AG04450 (cell line): ENCODE results near the gene CCSER1. TPM values are rescaled to one million over a fixed set of nuclear protein-coding genes. Genes with fewer than 3 reads are reported as not detected.

ENCODE experiments used
- CTCF ChIA-PET: fragments of 300-600, 350-600 bp; formaldehyde crosslinking; extraction: SDS; loops from one replicate; lab custom pipeline; 2022; ENCODE audit warnings: antibody characterized with exemption, inconsistent platforms; lab: Charles Lee
- POLR2A ChIA-PET: fragments of 350-600 bp; formaldehyde crosslinking; extraction: SDS; loops from one replicate; lab custom pipeline; 2021; ENCODE audit warnings: antibody characterized with exemption, inconsistent platforms; lab: Yijun Ruan, JAX
- DNase-seq: peaks from one replicate; pipeline ENCODE4 v3.0.0-alpha.2; 2011; ENCODE audit warnings: low read depth, low spot score
- H3K27ac ChIP-seq: one replicate; pipeline ENCODE4 v1.5.1; 2012; ENCODE audit warnings: low read depth, low read length, control low read depth
- H3K27me3 ChIP-seq: one replicate; pipeline ENCODE4 v1.6.0; 2012; ENCODE audit warnings: low read length; ENCODE audit not compliant: control insufficient read depth, insufficient read depth
- H3K4me3 ChIP-seq: 2 replicates; pipeline ENCODE4 v1.5.1; 2011; ENCODE audit warnings: mild to moderate bottlenecking, low read depth, low read length, control low read depth
- H3K9me3 ChIP-seq: 2 replicates; pipeline ENCODE4 v1.5.1; 2012; ENCODE audit warnings: low read length; ENCODE audit not compliant: control insufficient read depth, insufficient read depth
- CTCF ChIP-seq: IDR thresholded peaks from 2 replicates; pipeline ENCODE4 v1.5.1; 2011; ENCODE audit warnings: low read depth, low read length, control low read depth, inconsistent platforms
- polyA plus RNA-seq: library from polyadenylated mRNA; depleted of rRNA; stranded (reverse); fragments of >200 nt; gene quantifications from 2 replicates; pipeline ENCODE4 v1.2.3, GENCODE V29; 2011

Gene CCSER1
- polyA plus RNA-seq, 1 experiment, result not detected

DNA sequence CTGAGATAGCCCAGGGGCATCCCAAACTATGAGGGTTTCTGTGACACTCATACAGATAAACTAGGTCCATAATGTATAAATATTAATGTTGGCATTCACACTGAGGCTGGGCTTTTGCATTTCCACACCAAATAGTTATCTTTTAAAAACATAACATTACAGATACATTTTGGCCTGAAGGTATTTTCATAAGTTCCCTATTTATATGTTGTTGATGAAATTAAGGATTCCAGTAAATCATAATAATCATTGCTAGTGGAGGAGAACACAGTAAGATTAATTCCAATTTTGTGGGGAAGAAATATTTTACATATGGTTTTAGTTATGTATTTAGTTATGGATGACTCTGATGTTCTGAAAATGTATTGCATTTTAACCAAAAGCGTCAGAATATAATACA, 479.6 kb downstream of the CCSER1 start:
- ChIA-PET CTCF (no interaction called here), POLR2A (no interaction called here)
- TF ChIP-seq CTCF, result no peak
- Histone ChIP-seq H3K27ac (no peak overlapping the region), H3K9me3 (no peaks in the 10 kb centered on the region; the same call in 1 of the 2 replicates), H3K4me3 (no peak overlapping the region), H3K27me3 (no peaks in the 10 kb centered on the region)
- no peak for DNase-seq

DNA sequence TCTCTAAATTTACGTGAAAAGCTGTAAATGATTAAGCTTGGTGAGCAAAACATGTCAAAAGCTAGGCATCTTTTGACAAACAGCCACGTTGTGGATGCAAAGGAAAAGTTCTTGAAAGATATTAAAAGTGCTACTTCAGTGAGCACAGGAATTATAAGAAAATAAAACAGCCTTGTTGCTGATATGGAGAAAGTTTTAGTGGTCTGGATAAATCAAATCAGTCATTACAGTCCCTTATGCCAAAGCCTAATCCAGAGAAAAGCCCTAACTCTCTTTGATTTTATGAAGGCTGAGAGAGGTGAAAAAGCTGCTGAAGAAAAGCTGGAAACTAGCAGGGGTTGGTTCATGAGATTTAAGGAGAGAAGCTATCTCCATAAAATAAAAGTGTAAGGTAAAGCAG, 487.2 kb downstream of the CCSER1 start:
- no peak overlapping the region for H3K4me3 ChIP-seq
- no peaks in the 10 kb centered on the region for H3K27me3 ChIP-seq
- DNase-seq, result no peak
- H3K9me3 ChIP-seq, result no peaks in the 10 kb centered on the region
- ChIA-PET POLR2A (no interaction called here), CTCF (no interaction called here)
- TF ChIP-seq CTCF, result no peak
- no peak overlapping the region for H3K27ac ChIP-seq

- Histone ChIP-seq H3K27me3 (no peaks in the 10 kb centered on the region), H3K9me3 (peaks cover 5% of the 10 kb centered on the region), H3K4me3 (no peak overlapping the region), H3K27ac (no peak overlapping the region)
- ChIA-PET POLR2A (no interaction called here), CTCF (no interaction called here)
- TF ChIP-seq CTCF, result no peak
- DNase-seq, result no peak
These were observed 493.9 kb downstream of the CCSER1 start for GRCh38 chr4:90621080-90621479.

DNA sequence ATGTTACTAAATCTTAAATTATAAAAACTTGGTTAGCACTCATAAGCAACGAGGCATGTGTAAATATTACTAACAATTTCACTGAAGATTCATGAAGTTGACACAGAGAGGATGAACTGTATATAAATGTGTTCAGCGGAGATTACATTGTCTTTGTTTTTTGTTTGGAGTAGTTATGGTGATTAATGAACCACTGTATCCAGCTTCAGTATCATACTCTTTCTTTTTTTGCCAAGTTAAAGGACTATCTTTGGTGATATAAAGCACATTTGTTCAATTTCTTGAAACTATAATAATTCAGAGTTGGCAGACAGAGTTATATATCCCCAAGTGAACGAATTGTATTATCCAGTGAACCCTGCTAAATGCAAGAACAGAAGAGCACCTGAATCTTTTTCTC, 497.6 kb downstream of the CCSER1 start:
- DNase-seq, result no peak
- no peak overlapping the region for H3K4me3 ChIP-seq
- ChIA-PET CTCF (no interaction called here), POLR2A (no interaction called here)
- TF ChIP-seq CTCF, result no peak
- no peaks in the 10 kb centered on the region for H3K27me3 ChIP-seq
- H3K9me3 ChIP-seq, result peaks cover 5% of the 10 kb centered on the region
- no peak overlapping the region for H3K27ac ChIP-seq

DNA sequence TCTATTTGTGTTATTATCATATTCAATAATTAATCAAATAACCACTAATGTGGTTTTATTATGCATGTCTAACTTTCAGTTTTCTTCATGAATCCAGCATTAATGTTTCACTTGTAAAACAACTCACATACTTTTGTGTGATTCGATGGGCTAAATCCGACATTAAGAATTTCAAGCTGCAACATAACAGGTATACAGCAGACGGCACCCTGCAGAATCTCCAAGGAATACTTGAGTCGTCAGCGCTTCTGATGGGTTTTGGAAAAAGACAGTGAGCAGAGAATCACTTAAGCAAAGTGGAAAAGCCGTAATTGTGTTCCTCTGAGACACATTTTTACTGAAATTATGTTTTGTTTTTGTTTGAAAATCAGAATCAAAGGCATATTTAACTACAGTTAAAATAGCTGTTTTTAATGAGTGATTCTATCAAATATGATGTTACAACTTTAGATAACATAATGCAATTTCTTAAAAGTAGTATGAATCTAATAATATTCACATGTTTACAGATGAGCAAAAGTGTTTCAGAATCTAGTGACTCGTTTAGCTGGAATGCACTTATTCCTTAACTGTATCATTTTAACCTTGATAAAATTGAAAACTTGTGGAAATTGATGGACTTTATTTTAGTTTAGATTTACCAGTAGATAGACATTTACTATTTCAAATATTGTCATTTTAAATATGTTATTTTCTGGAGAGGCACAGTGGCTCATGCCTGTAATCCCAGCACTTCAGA, 514.8 kb downstream of the CCSER1 start:
- Histone ChIP-seq H3K27ac (no peak overlapping the region), H3K9me3 (no peaks in the 10 kb centered on the region; the same call in 1 of the 2 replicates), H3K4me3 (no peak overlapping the region), H3K27me3 (no peaks in the 10 kb centered on the region)
- ChIA-PET CTCF (no interaction called here), POLR2A (no interaction called here)
- TF ChIP-seq CTCF, result no peak
- DNase-seq, result no peak
